ENCODE measurements around the gene MAST2. TPM values are rescaled to one million over a fixed set of nuclear protein-coding genes. Genes with fewer than 3 reads are reported as not detected.

The MAST2 gene
- total RNA-seq, 2 donors from 2014 or later, result 22.3 to 39.6 TPM

Other genes starting within 250 kb of the MAST2 start
- 100 to 1,000 TPM; 178 to 319 TPM for gene NASP, start 219.6 kb upstream of the MAST2 start, total RNA-seq
- gene CCDC17, start 179.6 kb upstream of the MAST2 start, total RNA-seq, result 1 to 10 TPM; 2.6 to 3.6 TPM
- gene GPBP1L1, start 117.1 kb upstream of the MAST2 start, total RNA-seq, result 100 to 1,000 TPM; 102 to 145 TPM
- 10 to 100 TPM; 26.2 to 38.9 TPM for gene TMEM69, start 115.4 kb upstream of the MAST2 start, total RNA-seq
- gene IPP, start 53.0 kb upstream of the MAST2 start, total RNA-seq, result 10 to 100 TPM; 13.8 to 16.3 TPM